ENCODE measurements around the gene SPNS2. TPM values are rescaled to one million over a fixed set of nuclear protein-coding genes. Genes with fewer than 3 reads are reported as not detected.
A peak's percentile ranks its signal among the peaks of the same experiment; 100 is the strongest.

The SPNS2 gene
- total RNA-seq, 2 donors from 2014 or later: 9.1 to 23.9 TPM

DNA sequence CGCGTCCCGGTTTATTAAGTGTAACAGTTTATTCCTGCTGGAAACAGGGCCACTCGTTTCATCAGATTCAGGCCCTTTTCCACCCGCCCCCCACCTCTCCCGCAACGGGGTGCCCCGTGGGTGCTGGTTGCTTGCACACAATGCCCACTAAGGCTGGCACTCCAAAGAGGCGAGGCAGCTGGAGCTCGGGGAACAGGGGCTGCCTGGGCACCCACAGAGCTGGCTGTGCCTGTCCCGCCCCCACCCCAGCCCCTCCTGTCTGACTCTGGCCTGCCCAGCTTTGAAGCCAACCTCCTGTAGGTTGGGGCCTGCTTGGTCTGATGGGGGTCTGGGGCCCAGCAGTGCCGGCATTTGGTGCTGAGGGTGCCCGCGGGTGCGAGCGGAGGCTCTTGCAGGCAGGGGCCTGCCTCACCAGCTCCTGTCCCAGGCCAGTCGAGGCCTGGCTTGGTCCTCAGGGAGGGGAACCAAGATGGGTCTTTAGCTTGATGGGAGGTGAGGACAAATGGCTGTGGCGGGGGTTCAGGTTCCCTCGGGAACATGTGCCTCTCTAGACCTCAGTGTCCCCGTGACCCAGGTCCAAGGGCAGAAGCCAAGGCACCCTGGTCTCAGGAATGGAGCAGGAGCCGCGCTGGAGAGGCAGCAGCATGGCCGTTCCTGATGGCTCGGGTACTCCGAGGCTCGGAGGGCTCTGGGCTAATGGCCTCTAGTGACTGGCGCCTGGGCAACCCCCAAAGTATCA, 36.4 kb downstream of the SPNS2 start:
- H3K4me3 ChIP-seq: no peak overlapping the region
- no peaks in the 10 kb centered on the region for H3K27me3 ChIP-seq (replicated peaks; ENCODE audit: insufficient read depth)
- TF ChIP-seq, protein P1, sequence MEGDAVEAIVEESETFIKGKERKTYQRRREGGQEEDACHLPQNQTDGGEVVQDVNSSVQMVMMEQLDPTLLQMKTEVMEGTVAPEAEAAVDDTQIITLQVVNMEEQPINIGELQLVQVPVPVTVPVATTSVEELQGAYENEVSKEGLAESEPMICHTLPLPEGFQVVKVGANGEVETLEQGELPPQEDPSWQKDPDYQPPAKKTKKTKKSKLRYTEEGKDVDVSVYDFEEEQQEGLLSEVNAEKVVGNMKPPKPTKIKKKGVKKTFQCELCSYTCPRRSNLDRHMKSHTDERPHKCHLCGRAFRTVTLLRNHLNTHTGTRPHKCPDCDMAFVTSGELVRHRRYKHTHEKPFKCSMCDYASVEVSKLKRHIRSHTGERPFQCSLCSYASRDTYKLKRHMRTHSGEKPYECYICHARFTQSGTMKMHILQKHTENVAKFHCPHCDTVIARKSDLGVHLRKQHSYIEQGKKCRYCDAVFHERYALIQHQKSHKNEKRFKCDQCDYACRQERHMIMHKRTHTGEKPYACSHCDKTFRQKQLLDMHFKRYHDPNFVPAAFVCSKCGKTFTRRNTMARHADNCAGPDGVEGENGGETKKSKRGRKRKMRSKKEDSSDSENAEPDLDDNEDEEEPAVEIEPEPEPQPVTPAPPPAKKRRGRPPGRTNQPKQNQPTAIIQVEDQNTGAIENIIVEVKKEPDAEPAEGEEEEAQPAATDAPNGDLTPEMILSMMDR (IDR thresholded peaks at IDR 0.05): no peak
- no peak overlapping the region for H3K27ac ChIP-seq
- peaks cover 10 to 30% of the 10 kb centered on the region in 2 donors for H3K4me1 ChIP-seq (ENCODE audit: control insufficient read depth in 1 of 2, low read depth in 2 of 2)
- H3K9me3 ChIP-seq: no peaks in the 10 kb centered on the region
- H3K36me3 ChIP-seq: no peaks in the 10 kb centered on the region
- ATAC-seq (ENCODE audit: insufficient number of reproducible peaks, low FRiP score, low read depth) (no peak), DNase-seq (ENCODE audit: low spot score) (no peak)

DNA sequence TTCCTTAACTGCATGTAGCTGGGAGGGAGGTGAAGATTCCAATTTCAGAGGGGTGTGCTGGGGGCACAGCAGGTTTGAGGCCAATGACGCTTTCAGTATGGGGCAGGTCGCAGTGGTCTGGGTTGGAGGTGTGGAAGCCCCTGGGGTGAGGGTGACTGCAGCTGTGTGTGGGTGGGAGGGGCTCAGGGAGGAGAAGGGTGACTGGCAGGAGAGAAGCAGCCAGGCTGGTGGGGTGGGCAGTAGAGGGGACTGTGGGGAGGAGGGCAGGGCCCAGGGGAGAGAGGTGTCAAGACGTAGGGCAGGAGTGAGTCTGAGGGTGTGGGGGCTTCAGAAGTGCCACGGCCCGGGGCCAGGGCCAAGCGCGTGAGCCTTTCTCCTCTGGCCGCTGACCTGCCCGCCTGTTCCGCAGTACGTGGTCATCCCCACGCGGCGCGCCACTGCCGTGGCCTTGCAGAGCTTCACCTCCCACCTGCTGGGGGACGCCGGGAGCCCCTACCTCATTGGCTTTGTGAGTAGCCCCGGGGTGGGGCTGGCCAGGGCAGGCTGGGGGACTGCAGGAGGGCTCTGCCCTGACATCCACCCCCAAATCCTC, 37.1 kb downstream of the SPNS2 start:
- H3K27ac ChIP-seq: no peak overlapping the region
- peaks cover 4% of the 10 kb centered on the region for H3K36me3 ChIP-seq
- no peaks in the 10 kb centered on the region for H3K9me3 ChIP-seq
- TF ChIP-seq, protein P1 (IDR thresholded peaks at IDR 0.05): no peak
- ATAC-seq (ENCODE audit: insufficient number of reproducible peaks, low FRiP score, low read depth) (no peak), DNase-seq (ENCODE audit: low spot score) (no peak)
- peaks cover 10 to 30% of the 10 kb centered on the region in 2 donors for H3K4me1 ChIP-seq (ENCODE audit: control insufficient read depth in 1 of 2, low read depth in 2 of 2)
- H3K27me3 ChIP-seq (replicated peaks; ENCODE audit: insufficient read depth): no peaks in the 10 kb centered on the region
- no peak overlapping the region for H3K4me3 ChIP-seq

DNA sequence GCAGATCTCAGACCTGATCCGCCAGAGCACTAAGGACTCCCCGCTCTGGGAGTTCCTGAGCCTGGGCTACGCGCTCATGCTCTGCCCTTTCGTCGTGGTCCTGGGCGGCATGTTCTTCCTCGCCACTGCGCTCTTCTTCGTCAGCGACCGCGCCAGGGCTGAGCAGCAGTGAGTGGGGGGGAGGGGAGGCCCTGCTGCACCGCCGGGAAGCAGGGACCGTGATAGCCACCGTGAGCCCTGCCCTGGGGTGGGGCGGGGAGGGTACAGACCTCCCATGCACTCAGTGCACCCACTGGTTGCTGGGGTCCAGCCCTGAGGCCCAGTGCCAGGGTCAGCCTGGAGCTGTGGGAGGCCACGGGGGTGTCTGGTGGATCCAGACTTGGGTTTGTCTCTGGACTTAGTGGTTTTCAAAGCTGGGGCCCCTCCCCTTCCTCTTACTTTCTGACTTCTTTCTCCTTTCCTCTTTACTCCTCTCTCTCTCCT, 37.6 kb downstream of the SPNS2 start:
- Histone ChIP-seq H3K36me3 (peaks cover 4% of the 10 kb centered on the region), H3K4me3 (peak overlapping the region; percentile 41), H3K4me1 (ENCODE audit: control insufficient read depth in 1 of 2, low read depth in 2 of 2) (peaks cover 10 to 30% of the 10 kb centered on the region in 2 donors), H3K27ac (peak overlapping the region in 1 of 2 donors; percentile 43), H3K27me3 (replicated peaks; ENCODE audit: insufficient read depth) (no peaks in the 10 kb centered on the region), H3K9me3 (no peaks in the 10 kb centered on the region)
- TF ChIP-seq, protein P1 (IDR thresholded peaks at IDR 0.05): no peak
- DNase-seq (ENCODE audit: low spot score) (no peak), ATAC-seq (ENCODE audit: insufficient number of reproducible peaks, low FRiP score, low read depth) (no peak)

DNA sequence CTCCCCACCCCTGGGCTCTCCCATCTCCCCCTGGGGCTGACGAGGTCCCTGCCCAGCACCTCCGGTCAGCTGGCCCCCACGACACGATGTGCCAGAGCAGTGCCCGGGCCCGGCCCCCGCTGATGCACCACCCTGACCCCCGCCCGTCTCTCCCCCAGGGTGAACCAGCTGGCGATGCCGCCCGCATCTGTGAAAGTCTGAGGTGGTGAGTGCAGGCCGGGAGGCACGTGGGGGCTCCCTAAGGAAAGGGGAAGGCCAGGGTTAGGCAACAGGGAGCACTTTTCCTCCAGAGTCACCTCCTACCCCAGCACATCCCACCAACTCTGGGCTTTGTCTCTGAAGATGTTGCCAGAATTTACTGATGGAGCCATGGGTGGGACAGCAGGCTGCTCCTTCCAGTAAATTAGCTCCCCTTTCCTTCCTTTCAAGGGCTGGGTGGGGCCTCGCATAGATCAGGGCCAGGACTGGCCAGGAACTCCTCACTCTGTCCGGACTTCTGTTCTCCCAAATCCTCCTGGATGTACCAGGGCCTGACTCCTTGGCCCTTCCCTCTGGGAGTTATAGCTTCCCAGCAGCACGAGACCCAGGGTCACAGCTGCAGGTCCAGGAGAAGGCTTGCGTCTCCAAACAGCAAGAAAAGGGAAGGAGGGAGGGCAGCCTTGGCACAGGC, 38.2 kb downstream of the SPNS2 start:
- Histone ChIP-seq H3K9me3 (no peaks in the 10 kb centered on the region), H3K4me1 (ENCODE audit: control insufficient read depth in 1 of 2, low read depth in 2 of 2) (peaks cover 10 to 30% of the 10 kb centered on the region in 2 donors), H3K27me3 (replicated peaks; ENCODE audit: insufficient read depth) (no peaks in the 10 kb centered on the region), H3K36me3 (peaks cover 8% of the 10 kb centered on the region), H3K27ac (peak overlapping the region; percentile 42 to 43), H3K4me3 (peak overlapping the region; percentile 41)
- TF ChIP-seq, protein P1 (IDR thresholded peaks at IDR 0.05): no peak
- no peak for DNase-seq (ENCODE audit: low spot score)
- ATAC-seq (ENCODE audit: insufficient number of reproducible peaks, low FRiP score, low read depth): no peak

All from thoracic aorta (tissue), 2 donors.